GM12874 (cell line): ENCODE results near the gene JAZF1.

Experiments
- CTCF ChIP-seq: IDR thresholded peaks from 2 replicates; pipeline ENCODE4 v1.5.1; 2011; ENCODE audit warnings: low read depth, mild to moderate bottlenecking, control low read depth, low read length, moderate library complexity; ENCODE audit not compliant: insufficient read depth

The JAZF1 gene

DNA sequence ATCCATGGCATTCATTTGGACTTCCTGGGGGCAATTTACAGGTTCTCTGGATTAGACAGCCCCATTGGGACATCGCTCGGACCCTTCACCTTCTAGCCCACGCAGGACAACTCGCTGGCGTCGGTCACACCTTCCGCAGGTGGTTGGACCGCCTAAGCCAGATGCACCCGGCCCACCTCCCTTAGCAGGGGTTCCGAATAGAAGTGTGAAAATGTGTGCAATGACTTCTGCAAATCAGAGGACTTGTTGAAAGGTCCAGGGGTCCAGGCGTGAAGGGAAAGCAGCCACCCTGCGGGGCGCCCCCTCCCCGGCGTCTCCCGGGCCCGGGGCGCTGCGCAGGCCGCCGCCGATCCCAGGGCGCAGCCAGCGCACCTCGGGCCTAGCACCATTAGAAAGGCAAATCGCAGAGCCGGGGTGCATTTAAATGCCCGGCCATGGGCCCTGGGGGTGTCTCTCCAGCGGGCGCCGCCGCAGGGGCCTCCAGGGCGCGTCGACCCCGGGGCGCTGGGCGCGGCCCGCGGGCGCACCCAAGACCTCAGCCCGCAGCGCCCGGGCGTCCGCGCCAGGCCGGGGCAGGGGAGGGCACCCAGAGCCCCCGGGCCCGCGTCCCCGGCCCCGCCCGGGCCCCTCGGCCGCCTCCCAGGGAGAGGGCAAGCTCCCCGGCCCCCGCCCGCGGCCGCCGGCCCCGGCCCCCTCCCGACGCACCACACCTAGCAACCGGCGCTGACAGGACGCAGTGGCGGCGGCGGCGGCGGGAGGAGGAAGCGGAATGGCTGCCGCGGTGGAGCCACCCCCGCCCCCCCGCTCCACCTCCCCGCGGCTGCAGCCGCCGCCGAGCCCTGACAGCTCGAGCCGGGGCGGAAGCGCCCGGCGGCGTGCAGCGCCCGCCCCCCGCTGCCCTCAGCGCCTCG, 1.2 kb downstream of the JAZF1 start:
- no peak for TF ChIP-seq CTCF

DNA sequence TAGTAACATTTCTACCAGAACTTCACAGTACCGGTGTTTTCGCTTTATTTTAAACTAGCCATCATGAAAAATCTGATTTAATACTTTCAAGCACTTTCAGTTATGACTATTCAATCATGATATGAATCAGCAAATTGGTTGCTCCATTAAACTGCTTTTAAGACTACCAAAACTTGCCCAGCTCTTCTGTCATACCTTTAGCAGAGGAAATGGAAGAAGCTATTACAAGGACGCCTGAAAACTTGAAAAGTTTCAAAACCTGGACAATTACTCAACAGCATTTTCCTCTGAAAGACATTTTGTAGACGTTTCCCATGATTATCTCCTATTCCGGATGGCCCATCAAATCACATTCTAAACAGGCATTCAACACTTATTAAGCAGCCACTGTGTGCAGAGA, 2.0 kb downstream of the JAZF1 start:
- TF ChIP-seq CTCF: no peak

DNA sequence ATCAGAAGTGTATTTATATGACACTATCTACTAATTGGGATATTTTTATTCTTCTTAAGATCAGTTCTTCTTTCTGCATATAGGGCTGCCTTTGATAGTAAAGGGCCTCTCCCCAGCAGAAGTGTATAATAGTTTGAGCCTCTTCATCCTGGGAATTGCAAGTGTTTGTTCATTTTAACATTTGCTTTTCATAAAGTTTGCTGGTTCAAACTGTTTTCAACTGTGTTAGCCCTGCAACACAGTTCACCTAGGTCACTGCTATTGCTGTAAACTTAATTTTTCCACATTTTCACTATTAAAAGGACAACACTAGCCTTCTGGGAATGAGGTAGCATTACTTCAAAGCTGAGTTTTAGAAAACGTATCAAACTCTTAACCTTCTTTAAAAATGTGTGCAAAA, 2.8 kb downstream of the JAZF1 start:
- no peak for TF ChIP-seq CTCF

DNA sequence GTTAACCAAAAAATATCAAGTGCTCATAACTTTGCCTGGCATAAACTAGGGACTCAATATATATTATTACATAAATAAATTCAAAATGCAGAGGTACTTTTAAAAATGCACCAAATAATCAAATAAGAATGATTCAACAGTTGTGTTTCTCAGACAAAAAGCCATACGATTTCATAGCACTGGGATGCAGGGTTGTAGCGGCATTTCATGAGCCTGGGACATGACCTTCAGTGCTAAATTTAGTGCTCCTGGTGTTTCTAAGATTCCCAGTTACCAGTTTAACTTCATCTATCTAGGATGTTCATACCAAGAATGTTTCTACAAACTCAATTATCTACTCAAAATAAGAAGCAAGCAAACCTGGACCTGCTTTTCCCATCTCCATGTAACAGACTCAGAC, 4.0 kb downstream of the JAZF1 start:
- TF ChIP-seq CTCF: no peak

GRCh38 chr7:28176174-28176573, 4.4 kb downstream of the JAZF1 start:
- no peak for TF ChIP-seq CTCF

GRCh38 chr7:28174901-28175661, 5.5 kb downstream of the JAZF1 start:
- TF ChIP-seq CTCF: no peak

- TF ChIP-seq CTCF: no peak
Observed at GRCh38 chr7:28174442-28174841, 6.2 kb downstream of the JAZF1 start.
